HepG2 (cell line): ENCODE data around the gene TRAPPC4.

Experiments used
- NR2F1 ChIP-seq, 2 experiments: fragments of 450-650 bp in 1 of 2; formaldehyde crosslinking in 1 of 2; IDR thresholded peaks; 2 replicates each; pipeline versions ENCODE4 v1.5.0 to v1.6.1; 2016 to 2020; ENCODE audit warnings: mild to moderate bottlenecking in 1 of 2, missing compliant biosample characterization in 1 of 2, missing genetic modification reagents in 1 of 2, moderate library complexity in 1 of 2
- PAXIP1 ChIP-seq: sonication (generic); formaldehyde crosslinking; conservative IDR thresholded peaks from 2 replicates; pipeline ENCODE4 v1.4.0; 2020; ENCODE audit warnings: mild to moderate bottlenecking, missing genetic modification reagents, moderate library complexity
- THAP7 ChIP-seq: sonication (generic); formaldehyde crosslinking; IDR thresholded peaks from 2 replicates; pipeline ENCODE4 v1.8.1; 2023; ENCODE audit warnings: mild to moderate bottlenecking, missing genetic modification reagents
- ZFP41 ChIP-seq: sonication (generic); formaldehyde crosslinking; IDR thresholded peaks from 2 replicates; pipeline ENCODE4 v1.4.0; 2020; ENCODE audit warnings: mild to moderate bottlenecking, missing genetic modification reagents, borderline replicate concordance

GRCh38 chr11:119012629-119013170, 5.9 kb upstream of the TRAPPC4 start:
- no peak for TF ChIP-seq PAXIP1
- TF ChIP-seq NR2F1 (CRISPR knock-in tag; IDR thresholded peaks at IDR 0.05), result no peak
- no peak for TF ChIP-seq THAP7 (CRISPR knock-in tag)
- TF ChIP-seq ZFP41 (CRISPR knock-in tag), result no peak
